ENCODE data around the gene DPPA3. TPM values are rescaled to one million over a fixed set of nuclear protein-coding genes. Genes with fewer than 3 reads are reported as not detected.

DPPA3 gene
- total RNA-seq, 1 experiment from 2014 or later, result not detected

DNA sequence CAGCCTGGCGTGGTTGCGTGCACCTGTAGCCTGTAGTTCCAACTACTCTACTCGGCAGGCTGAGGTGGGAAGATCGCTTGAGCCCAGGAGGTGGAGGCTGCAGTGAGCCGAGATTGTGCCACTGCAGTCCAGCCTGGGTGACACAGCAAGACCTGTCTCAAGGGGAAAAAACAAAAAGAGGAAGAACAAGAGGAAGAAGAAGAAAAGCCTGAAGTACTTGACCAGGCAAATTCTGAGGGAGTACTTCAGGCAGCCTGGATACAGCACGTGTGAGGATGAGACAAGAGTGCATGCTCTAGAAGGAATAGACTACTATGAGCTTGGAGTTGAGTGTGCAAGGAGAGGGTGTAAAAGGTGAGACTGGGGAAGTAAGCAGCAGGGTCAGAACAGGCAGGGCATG, 17.4 kb upstream of the DPPA3 start:
- DNase-seq (ENCODE audit: low spot score), result no peak
- H3K27ac ChIP-seq (ENCODE audit: low read depth, low read length, poor library complexity, severe bottlenecking), result no peak overlapping the region
- no peak overlapping the region for H3K4me3 ChIP-seq (ENCODE audit: low read depth, low read length, poor library complexity, severe bottlenecking)
- peaks cover 4% of the 10 kb centered on the region for H3K4me1 ChIP-seq (ENCODE audit: insufficient read depth, low read length, poor library complexity, severe bottlenecking)
- H3K36me3 ChIP-seq (ENCODE audit: insufficient read depth, low read length, poor library complexity, severe bottlenecking), result no peaks in the 10 kb centered on the region
- ChIA-PET POLR2A (ENCODE audit: low non-redundant PET) (no interaction called here), CTCF (no interaction called here)
- no peak for TF ChIP-seq EZH2 (IDR thresholded peaks at IDR 0.05; ENCODE audit: borderline replicate concordance, low read depth, low read length, poor library complexity, severe bottlenecking)
- TF ChIP-seq, protein P1, sequence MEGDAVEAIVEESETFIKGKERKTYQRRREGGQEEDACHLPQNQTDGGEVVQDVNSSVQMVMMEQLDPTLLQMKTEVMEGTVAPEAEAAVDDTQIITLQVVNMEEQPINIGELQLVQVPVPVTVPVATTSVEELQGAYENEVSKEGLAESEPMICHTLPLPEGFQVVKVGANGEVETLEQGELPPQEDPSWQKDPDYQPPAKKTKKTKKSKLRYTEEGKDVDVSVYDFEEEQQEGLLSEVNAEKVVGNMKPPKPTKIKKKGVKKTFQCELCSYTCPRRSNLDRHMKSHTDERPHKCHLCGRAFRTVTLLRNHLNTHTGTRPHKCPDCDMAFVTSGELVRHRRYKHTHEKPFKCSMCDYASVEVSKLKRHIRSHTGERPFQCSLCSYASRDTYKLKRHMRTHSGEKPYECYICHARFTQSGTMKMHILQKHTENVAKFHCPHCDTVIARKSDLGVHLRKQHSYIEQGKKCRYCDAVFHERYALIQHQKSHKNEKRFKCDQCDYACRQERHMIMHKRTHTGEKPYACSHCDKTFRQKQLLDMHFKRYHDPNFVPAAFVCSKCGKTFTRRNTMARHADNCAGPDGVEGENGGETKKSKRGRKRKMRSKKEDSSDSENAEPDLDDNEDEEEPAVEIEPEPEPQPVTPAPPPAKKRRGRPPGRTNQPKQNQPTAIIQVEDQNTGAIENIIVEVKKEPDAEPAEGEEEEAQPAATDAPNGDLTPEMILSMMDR (conservative IDR thresholded peaks at IDR 0.05; ENCODE audit: low read depth, low read length), result no peak
- intact Hi-C loops (cut with micrococcal nuclease; ENCODE audit: unreplicated experiment), result no loop called here
- H3K27me3 ChIP-seq (replicated peaks; ENCODE audit: insufficient read depth, low read depth, low read length, poor library complexity), result no peaks in the 10 kb centered on the region
- BruUV-seq (replicated peaks), result no TSS peak
- no peaks in the 10 kb centered on the region for H3K9me3 ChIP-seq (ENCODE audit: low read depth, low read length, poor library complexity, severe bottlenecking)

DNA sequence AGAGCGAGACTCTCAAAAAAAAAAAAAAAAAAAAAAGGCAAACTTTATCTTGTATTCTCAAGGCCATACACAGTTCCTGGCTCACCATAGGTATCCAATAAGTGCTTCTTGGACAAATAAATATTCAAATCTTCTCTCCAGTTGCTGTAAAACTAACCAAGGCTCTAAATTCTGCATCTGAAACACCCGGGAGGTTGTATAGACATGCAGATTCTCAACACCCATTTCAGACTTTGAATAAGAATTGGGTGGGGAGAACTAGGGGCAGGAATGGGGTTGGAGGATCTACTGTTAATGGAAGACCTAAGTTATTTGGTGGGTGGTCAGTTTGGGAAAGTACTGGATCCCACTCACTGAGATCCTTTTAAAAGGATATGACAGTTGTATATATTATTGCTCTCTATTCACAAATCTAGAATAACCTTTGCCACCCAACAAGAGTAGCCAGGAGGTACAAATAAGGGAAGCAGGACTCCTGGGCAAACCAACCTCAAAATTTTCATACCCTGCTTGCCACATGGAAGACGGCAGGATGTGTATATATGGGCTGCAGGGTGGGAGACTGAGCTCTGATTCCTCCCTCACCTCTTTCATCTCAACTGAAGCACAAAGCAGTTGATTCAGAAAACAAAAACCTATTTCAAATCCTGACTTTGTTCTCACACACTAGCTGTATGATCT, 16.5 kb upstream of the DPPA3 start:
- no peak overlapping the region for H3K27ac ChIP-seq (ENCODE audit: low read depth, low read length, poor library complexity, severe bottlenecking)
- no peak overlapping the region for H3K4me3 ChIP-seq (ENCODE audit: low read depth, low read length, poor library complexity, severe bottlenecking)
- H3K27me3 ChIP-seq (replicated peaks; ENCODE audit: insufficient read depth, low read depth, low read length, poor library complexity), result no peaks in the 10 kb centered on the region
- POLR2A ChIA-PET (ENCODE audit: low non-redundant PET), result no interaction called here
- H3K4me1 ChIP-seq (ENCODE audit: insufficient read depth, low read length, poor library complexity, severe bottlenecking), result peaks cover 4% of the 10 kb centered on the region
- H3K36me3 ChIP-seq (ENCODE audit: insufficient read depth, low read length, poor library complexity, severe bottlenecking), result no peaks in the 10 kb centered on the region
- intact Hi-C loops (cut with micrococcal nuclease; ENCODE audit: unreplicated experiment), result no loop called here
- no peak for DNase-seq (ENCODE audit: low spot score)
- no TSS peak for BruUV-seq (replicated peaks)
- H3K9me3 ChIP-seq (ENCODE audit: low read depth, low read length, poor library complexity, severe bottlenecking), result no peaks in the 10 kb centered on the region
- no peak for TF ChIP-seq EZH2 (IDR thresholded peaks at IDR 0.05; ENCODE audit: borderline replicate concordance, low read depth, low read length, poor library complexity, severe bottlenecking)
- TF ChIP-seq, protein P1 (conservative IDR thresholded peaks at IDR 0.05; ENCODE audit: low read depth, low read length), result no peak
- CTCF ChIA-PET, result no interaction called here

DNA sequence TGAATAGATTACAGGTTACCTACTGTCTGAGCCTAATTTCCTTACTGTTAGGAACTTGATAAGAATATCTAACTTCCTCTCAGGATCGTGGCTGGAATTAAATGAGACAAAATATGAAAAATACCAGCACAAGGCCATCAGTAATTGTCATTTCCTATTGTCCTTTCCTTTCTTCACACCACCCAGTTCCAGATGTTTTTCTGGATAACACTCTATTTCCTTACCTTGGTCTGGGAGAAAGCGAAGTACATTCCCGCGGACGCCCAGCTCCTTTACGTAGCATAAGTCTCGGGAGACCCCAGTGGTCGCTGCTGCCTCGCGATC, 16.0 kb upstream of the DPPA3 start:
- no peaks in the 10 kb centered on the region for H3K27me3 ChIP-seq (replicated peaks; ENCODE audit: insufficient read depth, low read depth, low read length, poor library complexity)
- H3K4me3 ChIP-seq (ENCODE audit: low read depth, low read length, poor library complexity, severe bottlenecking), result no peak overlapping the region
- peaks cover 4% of the 10 kb centered on the region for H3K4me1 ChIP-seq (ENCODE audit: insufficient read depth, low read length, poor library complexity, severe bottlenecking)
- H3K27ac ChIP-seq (ENCODE audit: low read depth, low read length, poor library complexity, severe bottlenecking), result no peak overlapping the region
- ChIA-PET POLR2A (ENCODE audit: low non-redundant PET) (no interaction called here), CTCF (no interaction called here)
- intact Hi-C loops (cut with micrococcal nuclease; ENCODE audit: unreplicated experiment), result no loop called here
- no peak for TF ChIP-seq EZH2 (IDR thresholded peaks at IDR 0.05; ENCODE audit: borderline replicate concordance, low read depth, low read length, poor library complexity, severe bottlenecking)
- TF ChIP-seq, protein P1 (conservative IDR thresholded peaks at IDR 0.05; ENCODE audit: low read depth, low read length), result no peak
- BruUV-seq (replicated peaks), result no TSS peak
- no peaks in the 10 kb centered on the region for H3K36me3 ChIP-seq (ENCODE audit: insufficient read depth, low read length, poor library complexity, severe bottlenecking)
- no peaks in the 10 kb centered on the region for H3K9me3 ChIP-seq (ENCODE audit: low read depth, low read length, poor library complexity, severe bottlenecking)
- no peak for DNase-seq (ENCODE audit: low spot score)

Measured in A673 (cell line).